Hepatocyte (in vitro differentiated cells): ENCODE results near the gene ATP6AP1. TPM values are rescaled to one million over a fixed set of nuclear protein-coding genes. Genes with fewer than 3 reads are reported as not detected.

ENCODE experiments used
- DNase-seq: peaks from one replicate; pipeline ENCODE4 v3.0.0-alpha.2; 2016; ENCODE audit warnings: low spot score
- H2AFZ ChIP-seq: fragments of 200-600 bp; sonication (generic); 2 replicates; pipeline ENCODE4 v1.6.0; 2016; ENCODE audit warnings: antibody characterized with exemption, mild to moderate bottlenecking
- H3K27ac ChIP-seq: fragments of 200-600 bp; sonication (generic); 2 replicates; pipeline ENCODE4 v1.5.1; 2016; ENCODE audit warnings: mild to moderate bottlenecking
- H3K27me3 ChIP-seq: fragments of 200-600 bp; sonication (generic); 2 replicates; pipeline ENCODE4 v1.6.1; 2016
- H3K36me3 ChIP-seq: fragments of 200-600 bp; sonication (generic); replicated peaks from 2 replicates; pipeline ENCODE4 v1.5.1; 2016; ENCODE audit warnings: low read depth; ENCODE audit not compliant: insufficient read depth
- H3K4me1 ChIP-seq: fragments of 200-600 bp; sonication (generic); 2 replicates; pipeline ENCODE4 v1.5.1; 2016; ENCODE audit warnings: mild to moderate bottlenecking, moderate library complexity; ENCODE audit not compliant: insufficient read depth
- H3K4me2 ChIP-seq: fragments of 200-600 bp; sonication (generic); 2 replicates; pipeline ENCODE4 v1.6.0; 2016
- H3K4me3 ChIP-seq: fragments of 200-600 bp; sonication (generic); 2 replicates; pipeline ENCODE4 v1.5.1; 2016; ENCODE audit warnings: mild to moderate bottlenecking
- H3K79me2 ChIP-seq: fragments of 200-600 bp; sonication (generic); 2 replicates; pipeline ENCODE4 v1.6.0; 2017; ENCODE audit warnings: mild to moderate bottlenecking
- H3K9me2 ChIP-seq: fragments of 200-600 bp; sonication (generic); replicated peaks from 2 replicates; pipeline ENCODE4 v1.6.0; 2017; ENCODE audit warnings: mild to moderate bottlenecking; ENCODE audit not compliant: insufficient read depth
- H3K9me3 ChIP-seq: fragments of 200-600 bp; sonication (generic); 2 replicates; pipeline ENCODE4 v1.5.1; 2016; ENCODE audit warnings: low read depth, mild to moderate bottlenecking
- H4K20me1 ChIP-seq: fragments of 200-600 bp; sonication (generic); 2 replicates; pipeline ENCODE4 v1.6.0; 2016; ENCODE audit warnings: mild to moderate bottlenecking; ENCODE audit not compliant: insufficient read depth, poor library complexity, severe bottlenecking
- EZH2 ChIP-seq: fragments of 200-600 bp; sonication (generic); IDR thresholded peaks from 2 replicates; pipeline ENCODE4 v1.6.1; 2016; ENCODE audit warnings: antibody characterized with exemption, mild to moderate bottlenecking, borderline replicate concordance
- EZH2phosphoT487 ChIP-seq: fragments of 200-600 bp; sonication (generic); IDR thresholded peaks from one replicate; pipeline ENCODE4 v1.6.1; 2018; ENCODE audit warnings: antibody characterized with exemption, mild to moderate bottlenecking, low read depth, moderate library complexity; ENCODE audit not compliant: unreplicated experiment, severe bottlenecking
- WGBS: methylation state at CpG from one replicate; pipeline ENCODE4 v1.1.6; 2016; ENCODE audit warnings: low lambda C conversion rate; ENCODE audit errors: missing lambda C conversion rate; 5-methylcytosine and 5-hydroxymethylcytosine counted together
- polyA plus RNA-seq: library from polyadenylated mRNA; unstranded; fragments of >200 nt; fragmentation: Nextera tagmentation; extraction: Ambion mirVana; gene quantifications from 2 replicates; pipeline ENCODE4 v1.2.1, GENCODE V29; 2016
- total RNA-seq: library from RNA; depleted of rRNA; stranded (reverse); fragments of >200 nt; gene quantifications from 2 replicates; pipeline ENCODE4 v1.2.3, GENCODE V29; 2014
- TF ChIP-seq, protein P1 (sequence below): fragments of 200-600 bp; sonication (generic); IDR thresholded peaks from 2 replicates; pipeline ENCODE4 v1.5.1; 2016; ENCODE audit warnings: antibody characterized with exemption, mild to moderate bottlenecking; ENCODE audit not compliant: poor library complexity

ATP6AP1 gene
- total and polyA plus RNA-seq, 2 experiments from 2014 or later, result 131 to 268 TPM

DNA sequence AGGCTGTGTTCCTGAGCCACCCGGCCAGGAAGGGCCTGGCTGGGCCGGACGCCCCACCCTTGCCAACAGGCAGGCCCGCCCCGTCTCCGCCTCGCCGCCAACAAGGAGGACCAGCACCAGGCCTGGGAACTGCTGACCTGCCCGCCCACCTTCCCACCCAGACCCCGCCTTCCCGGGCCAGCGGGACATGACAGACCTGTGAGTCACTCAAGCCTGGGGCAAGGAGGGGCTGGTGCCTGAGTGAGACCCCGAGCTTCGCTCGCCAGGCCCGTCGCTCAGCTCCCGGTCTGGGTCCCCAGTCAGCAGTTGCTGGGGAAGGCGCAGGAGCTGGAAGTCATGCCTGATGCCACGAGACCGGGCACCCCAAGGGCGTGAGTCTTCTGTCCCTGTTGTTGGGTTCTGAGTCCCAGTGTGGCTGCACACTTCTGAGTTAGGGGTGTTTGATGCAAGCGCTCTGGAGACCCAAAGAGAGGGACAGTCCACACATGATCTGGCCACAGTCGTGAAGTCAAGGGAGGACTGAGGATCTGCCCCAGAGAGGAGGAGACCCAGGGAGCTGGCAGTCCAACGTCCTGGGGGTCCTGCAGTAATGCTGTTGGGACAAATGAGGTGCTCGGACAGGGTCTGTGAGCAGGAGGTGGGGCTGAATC, 19.1 kb upstream of the ATP6AP1 start, which contains the start of gene DNASE1L1:
Gene DNASE1L1 (minus strand): TSS at position 33 of the 650 bp plus-strand sequence. CDS start 3,686 bp downstream, outside the sequence.
- Histone ChIP-seq H3K4me1 (no peaks in the 10 kb centered on the region), H2AFZ (no peak within 1 kb of the TSS), H4K20me1 (no peaks in the 10 kb centered on the region), H3K36me3 (no peaks in the 10 kb centered on the region), H3K4me2 (peak within 1 kb of the TSS; percentile 75), H3K27me3 (no peaks in the 10 kb centered on the region), H3K9me2 (no peaks in the 10 kb centered on the region), H3K4me3 (no peak within 1 kb of the TSS), H3K27ac (peak within 1 kb of the TSS; percentile 88), H3K79me2 (no peaks in the 10 kb centered on the region), H3K9me3 (no peaks in the 10 kb centered on the region)
- TF ChIP-seq, protein P1, sequence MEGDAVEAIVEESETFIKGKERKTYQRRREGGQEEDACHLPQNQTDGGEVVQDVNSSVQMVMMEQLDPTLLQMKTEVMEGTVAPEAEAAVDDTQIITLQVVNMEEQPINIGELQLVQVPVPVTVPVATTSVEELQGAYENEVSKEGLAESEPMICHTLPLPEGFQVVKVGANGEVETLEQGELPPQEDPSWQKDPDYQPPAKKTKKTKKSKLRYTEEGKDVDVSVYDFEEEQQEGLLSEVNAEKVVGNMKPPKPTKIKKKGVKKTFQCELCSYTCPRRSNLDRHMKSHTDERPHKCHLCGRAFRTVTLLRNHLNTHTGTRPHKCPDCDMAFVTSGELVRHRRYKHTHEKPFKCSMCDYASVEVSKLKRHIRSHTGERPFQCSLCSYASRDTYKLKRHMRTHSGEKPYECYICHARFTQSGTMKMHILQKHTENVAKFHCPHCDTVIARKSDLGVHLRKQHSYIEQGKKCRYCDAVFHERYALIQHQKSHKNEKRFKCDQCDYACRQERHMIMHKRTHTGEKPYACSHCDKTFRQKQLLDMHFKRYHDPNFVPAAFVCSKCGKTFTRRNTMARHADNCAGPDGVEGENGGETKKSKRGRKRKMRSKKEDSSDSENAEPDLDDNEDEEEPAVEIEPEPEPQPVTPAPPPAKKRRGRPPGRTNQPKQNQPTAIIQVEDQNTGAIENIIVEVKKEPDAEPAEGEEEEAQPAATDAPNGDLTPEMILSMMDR, result no peak
- TF ChIP-seq EZH2, result no peak
- TF ChIP-seq EZH2phosphoT487, result no peak
- DNase-seq, result peak; percentile 90
- WGBS, result 58% methylated on average over 18 of the region's 26 CpGs

DNA sequence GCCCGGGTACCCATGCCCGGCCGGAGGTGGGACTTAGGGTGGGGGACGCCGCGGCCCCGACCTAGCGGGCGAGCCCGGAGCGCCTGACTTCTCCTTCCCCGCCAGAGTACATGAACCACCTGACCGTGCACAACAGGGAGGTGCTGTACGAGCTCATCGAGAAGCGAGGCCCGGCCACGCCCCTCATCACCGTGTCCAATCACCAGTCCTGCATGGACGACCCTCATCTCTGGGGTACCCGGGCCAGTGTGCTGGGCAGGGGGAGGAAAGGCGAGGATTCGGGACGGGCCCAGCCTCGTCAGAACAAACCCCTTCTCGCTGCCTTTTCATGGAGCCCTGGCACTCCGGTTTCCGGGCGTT, 16.5 kb upstream of the ATP6AP1 start:
- no peaks in the 10 kb centered on the region for H3K4me1 ChIP-seq
- H3K4me3 ChIP-seq, result peak overlapping the region; percentile 41
- H2AFZ ChIP-seq, result no peak overlapping the region
- peak overlapping the region; percentile 94 for H3K27ac ChIP-seq
- no peaks in the 10 kb centered on the region for H3K27me3 ChIP-seq
- H3K9me2 ChIP-seq, result no peaks in the 10 kb centered on the region
- H3K4me2 ChIP-seq, result peak overlapping the region; percentile 81
- no peaks in the 10 kb centered on the region for H4K20me1 ChIP-seq
- DNase-seq, result peak; percentile 73
- no peaks in the 10 kb centered on the region for H3K79me2 ChIP-seq
- TF ChIP-seq, protein P1, result no peak
- TF ChIP-seq EZH2 (no peak), EZH2phosphoT487 (no peak)
- no peaks in the 10 kb centered on the region for H3K36me3 ChIP-seq
- 42% methylated on average over 28 of the region's 29 CpGs for WGBS
- no peaks in the 10 kb centered on the region for H3K9me3 ChIP-seq

DNA sequence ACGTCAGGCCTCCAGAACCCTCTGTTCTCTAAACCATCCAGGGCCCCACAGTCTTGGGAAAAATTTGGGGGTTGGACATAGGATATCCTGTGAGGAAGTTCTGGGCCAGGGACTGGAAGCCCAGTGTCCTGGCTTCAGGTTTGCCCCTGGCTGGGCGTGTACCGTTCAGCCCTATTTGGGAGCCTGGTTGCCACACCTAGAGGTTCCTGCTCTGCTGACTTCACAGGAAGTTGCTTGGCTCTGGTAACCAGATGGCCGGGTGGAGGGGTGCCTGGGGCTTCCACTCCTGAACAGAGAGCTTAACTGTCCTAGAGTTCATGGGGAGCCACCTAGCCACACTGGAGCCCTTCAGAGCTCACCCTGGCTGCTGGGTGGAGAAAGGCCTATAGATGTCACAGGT, 16.0 kb upstream of the ATP6AP1 start:
- Histone ChIP-seq H3K27ac (peak overlapping the region; percentile 94), H4K20me1 (no peaks in the 10 kb centered on the region), H3K4me3 (peak overlapping the region; percentile 41), H3K4me2 (peak overlapping the region; percentile 81), H3K4me1 (no peaks in the 10 kb centered on the region), H3K79me2 (no peaks in the 10 kb centered on the region), H2AFZ (no peak overlapping the region), H3K9me2 (no peaks in the 10 kb centered on the region), H3K9me3 (no peaks in the 10 kb centered on the region), H3K36me3 (no peaks in the 10 kb centered on the region), H3K27me3 (no peaks in the 10 kb centered on the region)
- DNase-seq, result peak; percentile 5
- no peak for TF ChIP-seq EZH2phosphoT487
- TF ChIP-seq EZH2, result no peak
- TF ChIP-seq, protein P1, result no peak
- 68% methylated on average over 4 of the region's 4 CpGs for WGBS
